Stromal cell of bone marrow (primary cell): ENCODE data around the gene NALCN.

Source experiments
- DNase-seq: peaks from one replicate; pipeline ENCODE4 v3.0.0-alpha.2; 2012; ENCODE audit warnings: low read depth

NALCN gene

DNA sequence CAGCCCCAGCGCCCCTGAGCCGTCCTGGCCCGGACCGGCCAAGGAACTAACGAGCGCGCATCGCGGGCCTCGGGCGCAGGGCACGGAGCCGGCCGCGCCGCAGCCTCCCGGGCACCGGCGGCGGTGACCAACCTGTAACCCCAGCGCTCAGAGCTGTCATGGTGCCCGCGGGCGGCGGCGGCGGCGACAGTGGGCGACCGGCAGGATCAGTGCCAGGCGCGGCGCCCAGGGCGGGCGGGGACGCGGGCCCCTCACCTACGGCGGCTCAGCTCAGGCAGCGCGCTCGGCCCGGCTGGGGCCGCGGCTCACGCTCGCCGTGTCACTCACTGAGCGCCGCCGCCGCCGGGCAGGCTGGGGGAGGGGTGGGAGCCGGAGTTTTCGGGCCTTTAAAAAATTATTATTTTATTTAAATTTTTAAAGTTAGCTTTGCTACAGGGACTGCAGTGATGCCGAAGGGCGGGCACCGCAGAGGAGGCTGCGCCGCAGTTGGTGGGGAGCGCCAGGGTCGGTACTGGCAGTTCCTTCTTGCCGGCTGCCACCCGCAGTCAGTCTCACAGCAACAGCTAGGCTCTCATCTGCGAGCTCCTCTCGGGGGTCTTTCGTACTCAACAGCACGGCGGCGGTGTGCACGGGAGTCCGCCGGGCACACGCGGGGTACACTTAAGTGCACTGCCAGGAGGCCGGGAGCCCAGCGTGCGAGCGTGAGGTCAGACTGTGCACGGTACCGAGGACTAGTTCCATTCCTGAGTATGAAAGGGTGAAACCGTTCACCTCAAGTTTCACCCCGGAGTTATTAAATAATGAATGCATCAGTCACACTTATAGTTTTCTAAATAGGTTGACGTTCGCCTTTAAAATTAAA, at the start of gene NALCN:
Gene NALCN (minus strand): TSS at position 328 of the 862 bp plus-strand sequence. CDS start 17,382 bp downstream, outside the sequence.
- no peak for DNase-seq

DNA sequence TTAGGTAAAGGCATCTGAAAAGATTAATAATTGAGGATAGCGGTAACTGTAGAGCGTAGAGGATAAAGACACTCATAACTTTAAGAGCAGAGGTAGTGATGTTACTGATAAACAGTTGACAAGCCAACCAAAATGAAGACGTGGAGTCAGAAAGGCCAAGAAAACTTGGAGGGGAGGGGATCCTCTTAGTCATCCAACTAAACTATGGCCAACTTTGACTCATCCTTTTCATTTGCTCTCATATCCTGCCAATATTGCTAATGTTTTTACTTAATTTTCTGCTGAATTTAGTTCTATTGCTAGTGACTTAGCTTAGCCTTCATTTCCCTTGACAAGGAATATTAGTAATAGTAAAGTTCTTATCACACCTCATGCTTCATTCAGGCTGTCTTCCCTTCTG, 49.6 kb upstream of the NALCN start:
- no peak for DNase-seq

DNA sequence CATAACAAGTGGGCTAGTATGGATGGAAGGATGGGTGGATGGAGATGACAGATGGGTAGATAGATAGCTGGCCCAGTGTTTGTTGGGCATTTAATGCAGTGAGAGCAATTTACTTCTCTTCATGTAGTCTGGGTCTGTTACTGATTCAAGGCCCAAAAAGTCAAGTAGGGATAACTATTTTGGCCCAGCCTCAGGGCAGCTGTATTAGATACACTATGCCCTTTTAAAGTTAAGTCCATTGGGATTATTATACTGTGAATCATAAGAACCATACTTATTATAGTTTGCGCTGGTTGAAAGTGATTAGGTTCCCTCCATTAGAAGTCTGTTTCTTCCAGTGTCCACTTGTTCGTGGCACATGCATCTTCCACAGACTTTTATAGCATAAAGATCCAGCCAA, 40.9 kb upstream of the NALCN start:
- DNase-seq: no peak

DNA sequence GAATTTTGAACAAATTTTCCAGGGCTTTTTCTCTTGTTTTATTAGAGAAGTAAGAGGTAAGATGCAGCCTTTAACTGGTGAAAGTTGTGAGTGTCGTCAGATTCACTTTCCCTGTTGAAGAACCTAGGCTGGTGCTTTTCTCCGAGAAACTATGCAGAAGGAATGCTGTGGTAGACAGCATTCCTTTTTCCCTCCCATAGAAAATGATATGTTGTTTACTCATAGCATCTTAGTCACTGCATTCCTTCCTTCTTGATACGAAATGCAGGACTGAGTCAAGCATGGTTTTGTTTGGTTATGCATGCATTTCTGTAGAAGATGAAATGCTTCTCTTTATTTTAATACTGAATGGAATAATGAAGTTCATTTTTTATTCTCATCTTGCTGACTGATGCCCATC, 39.6 kb upstream of the NALCN start:
- DNase-seq: peak; percentile 80

DNA sequence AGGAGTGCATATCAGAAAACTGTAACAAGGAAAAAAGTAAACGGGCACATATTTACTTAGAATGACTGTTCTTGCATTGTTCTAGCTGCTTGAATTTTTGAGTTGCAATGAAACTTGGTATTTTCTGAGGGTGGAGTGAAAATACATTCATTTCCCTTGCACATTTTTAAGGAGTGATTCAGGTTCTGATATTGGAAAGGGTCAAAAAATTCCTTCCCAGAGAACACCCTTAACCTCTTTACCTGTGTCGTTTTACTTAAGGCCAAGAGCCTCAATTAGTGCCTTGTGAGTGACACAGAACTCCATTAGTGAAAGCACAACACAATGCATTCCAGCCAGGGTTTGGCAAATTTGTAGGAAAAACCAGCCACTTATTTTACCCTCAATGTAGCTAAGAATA, 38.5 kb upstream of the NALCN start:
- no peak for DNase-seq

- no peak for DNase-seq
Measured at GRCh38 chr13:101453784-101454201, 37.5 kb upstream of the NALCN start.

- no peak for DNase-seq
Measured at GRCh38 chr13:101452519-101453485, 36.5 kb upstream of the NALCN start, which contains the start of gene ITGBL1. Gene ITGBL1 (plus strand): TSS chr13:101452675. CDS start chr13:101452834, 159 bp downstream.

DNA sequence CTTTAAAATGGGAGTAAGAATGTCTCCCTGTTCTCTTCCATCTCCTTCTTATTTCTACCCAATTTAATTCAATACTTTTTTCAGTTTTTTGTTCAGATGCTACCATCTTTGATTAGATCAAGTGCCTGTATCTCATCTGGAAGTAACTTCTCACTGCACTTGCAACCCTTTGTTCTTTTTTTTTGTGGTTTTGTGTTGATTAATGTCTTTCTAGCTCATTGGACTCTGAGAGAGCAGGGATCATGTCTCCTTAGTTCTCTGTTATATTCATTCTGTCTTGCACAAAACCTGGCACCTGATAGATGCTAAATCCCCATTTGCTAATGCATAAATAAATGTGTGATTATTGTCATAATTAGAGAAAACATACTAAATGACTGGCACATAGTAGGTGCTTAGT, 35.3 kb upstream of the NALCN start:
- no peak for DNase-seq

DNA sequence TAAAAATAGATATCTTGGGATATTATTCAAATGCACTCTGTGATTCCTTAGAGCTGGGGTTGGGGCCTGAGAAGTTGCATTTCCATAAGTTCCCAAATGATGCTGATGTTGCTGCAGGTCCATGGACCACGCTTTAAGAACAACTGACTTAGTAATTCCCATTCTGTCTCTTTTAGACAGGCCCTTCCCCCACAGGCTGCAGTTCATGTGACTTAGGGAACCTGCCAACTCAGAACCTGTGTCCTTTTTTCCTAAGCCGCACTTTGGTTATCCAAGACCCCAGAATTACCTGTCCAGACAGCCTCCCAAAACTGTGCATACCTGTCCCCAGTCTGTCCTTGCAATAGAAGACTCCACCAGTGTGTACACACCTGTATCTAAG, 34.4 kb upstream of the NALCN start:
- DNase-seq: no peak

DNA sequence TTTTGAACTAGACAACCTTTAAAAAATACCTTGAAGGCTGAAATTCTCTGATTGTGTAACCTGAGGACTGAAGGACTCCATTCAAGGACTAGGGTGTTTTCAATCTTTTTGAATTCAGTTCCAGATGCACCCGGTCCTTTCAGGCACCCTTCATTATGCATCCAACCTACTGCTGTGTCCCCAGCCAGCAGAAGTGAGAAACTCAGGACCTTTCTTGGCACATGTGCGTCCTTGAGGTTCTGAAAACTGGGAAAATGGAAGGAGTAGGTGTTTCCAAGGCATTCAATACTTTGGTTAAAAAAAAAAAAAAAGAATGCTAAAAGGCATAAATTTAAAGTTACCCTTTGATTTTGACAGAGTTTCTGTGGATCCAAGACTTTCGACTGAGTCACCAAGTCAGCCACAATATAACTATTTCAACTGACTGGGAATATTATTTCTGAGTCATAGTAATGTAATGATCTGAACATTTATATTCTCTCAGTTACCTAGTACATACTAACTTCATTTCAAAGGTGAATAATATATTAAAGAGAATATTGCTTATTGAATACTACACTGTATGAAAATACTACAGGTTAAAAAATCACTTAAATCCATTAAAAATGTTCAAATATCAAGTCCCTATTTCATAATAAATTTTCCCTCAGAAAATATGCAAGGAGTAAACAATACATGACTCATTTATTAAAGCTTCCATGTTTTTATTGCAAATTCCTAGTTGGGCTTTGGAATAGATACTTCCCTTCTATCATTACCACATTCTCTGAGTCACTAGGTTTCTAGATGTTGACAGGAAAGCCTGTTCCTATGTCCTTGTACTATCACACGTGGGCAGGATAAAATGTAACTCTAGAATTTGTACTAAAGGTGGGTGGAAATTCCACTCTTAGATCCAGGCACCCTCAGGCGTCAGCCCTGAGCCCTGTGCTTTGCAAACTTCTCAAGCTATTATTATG, 33.8 kb upstream of the NALCN start:
- peak; percentile 76 for DNase-seq

- no peak for DNase-seq
Measured at GRCh38 chr13:101447852-101448251, 31.5 kb upstream of the NALCN start.

DNA sequence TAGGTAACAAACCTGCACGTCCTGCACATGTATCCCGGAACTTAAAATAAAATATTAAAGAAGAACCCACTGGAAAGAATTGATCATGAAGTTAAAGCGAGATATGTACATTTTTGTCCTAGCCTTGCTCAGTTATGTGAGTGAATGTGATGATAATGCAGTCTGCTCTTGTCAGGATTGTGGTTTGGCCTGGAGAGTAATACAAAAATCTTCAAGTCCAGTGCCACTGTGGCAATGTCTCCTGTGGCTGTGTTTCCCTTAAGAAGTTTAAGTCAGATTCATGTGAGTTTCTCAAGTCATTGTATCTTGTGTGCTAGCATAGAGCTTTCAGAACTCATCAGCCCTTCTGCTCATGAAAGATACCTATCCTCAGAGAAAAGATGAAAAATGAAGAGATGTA, 18.2 kb upstream of the NALCN start:
- no peak for DNase-seq

GRCh38 chr13:101433895-101434294, 17.6 kb upstream of the NALCN start:
- DNase-seq: no peak

DNA sequence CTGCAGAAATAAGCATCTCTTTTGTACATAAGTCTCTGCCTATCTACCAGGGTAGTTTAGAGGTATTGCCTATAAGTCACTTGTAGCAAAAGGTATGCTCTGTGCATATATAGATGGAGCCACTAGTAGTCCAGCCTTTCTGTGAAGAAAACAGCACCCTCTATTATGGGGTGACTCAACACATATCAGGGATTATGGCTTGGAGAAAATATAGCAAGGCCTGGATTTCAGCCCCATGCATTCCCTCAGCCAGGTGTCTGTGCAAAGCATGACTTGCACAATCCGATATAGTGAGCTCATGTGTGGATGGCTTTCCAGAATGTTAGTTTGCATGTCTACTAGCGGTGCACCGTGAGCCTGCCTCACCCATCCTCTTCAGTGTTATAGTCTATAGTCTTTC, 13.4 kb upstream of the NALCN start:
- no peak for DNase-seq

- no peak for DNase-seq
Measured at GRCh38 chr13:101425623-101426022, 9.3 kb upstream of the NALCN start.

GRCh38 chr13:101425156-101425471, 8.8 kb upstream of the NALCN start:
- no peak for DNase-seq

DNA sequence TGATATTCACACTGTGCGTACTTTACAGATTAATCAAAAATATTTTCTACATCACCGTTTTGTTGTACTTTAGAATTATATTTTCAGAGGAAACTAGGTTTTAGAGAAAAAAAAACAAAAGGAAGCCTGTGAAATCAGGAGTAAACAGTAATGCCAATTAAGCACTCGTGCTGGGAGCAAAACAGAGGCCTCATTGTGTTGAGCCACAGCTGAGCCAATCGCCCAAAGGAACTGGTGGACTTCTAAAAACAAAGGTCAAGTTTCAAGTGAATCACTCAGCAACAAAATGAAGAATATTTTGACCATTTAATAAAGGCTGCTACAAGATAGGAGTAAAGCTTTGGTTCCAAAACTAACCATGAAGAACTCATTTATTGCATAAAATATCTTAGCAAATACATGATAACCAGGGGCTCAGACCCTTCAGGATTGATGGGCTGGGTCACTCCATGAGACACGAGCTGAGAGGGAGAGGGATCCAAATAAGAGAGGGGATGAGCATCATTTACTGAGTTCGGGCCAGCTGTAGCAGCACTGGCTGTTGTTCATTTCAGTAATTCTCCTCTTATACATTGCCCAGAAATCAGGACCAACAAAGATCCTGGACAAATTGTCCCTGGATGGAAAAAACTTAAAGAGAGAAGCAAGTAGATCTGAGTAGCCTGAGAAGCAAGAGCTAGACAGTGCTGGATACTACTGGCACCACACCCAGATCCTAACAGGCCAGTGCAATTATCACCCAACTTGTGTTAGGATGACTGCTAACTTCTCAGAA, 8.3 kb upstream of the NALCN start:
- peak; percentile 31 for DNase-seq

DNA sequence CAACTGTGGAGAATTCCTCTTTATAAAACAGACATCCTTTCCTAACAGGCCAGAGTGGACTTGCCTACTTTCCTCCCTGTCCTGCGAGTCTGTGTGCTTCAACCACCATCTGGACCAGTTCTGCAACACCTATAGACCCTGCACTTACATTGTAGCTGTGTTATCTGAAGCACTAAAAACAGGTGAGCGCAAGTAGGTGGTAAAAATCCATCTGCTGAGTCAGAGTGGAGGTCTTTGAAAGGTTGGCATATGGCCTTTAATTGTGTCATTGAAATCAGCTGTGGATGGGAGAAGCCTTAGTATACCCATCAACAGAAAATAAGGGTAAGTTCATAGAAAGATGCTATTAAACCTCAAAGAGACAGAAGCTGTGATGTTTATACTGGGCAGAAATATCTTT, 7.6 kb upstream of the NALCN start:
- DNase-seq: no peak

DNA sequence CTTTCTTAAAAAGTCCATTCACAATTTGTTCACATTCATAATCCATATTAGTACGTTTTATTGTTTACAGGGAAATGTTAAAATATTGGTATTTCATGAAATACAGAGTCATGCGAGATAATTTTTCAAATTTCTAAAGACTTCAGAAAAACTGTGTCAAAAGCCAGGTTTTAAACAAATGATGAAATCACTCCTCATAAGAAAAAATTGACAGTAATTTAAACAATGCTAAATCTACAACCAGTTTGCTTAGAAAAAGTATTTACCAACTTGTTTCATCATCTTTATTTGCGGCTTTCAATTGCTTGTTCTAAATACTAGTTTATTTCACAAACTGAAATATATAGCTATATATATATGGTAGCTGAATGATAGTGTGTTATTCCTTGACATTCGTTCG, 1.2 kb upstream of the NALCN start:
- no peak for DNase-seq

DNA sequence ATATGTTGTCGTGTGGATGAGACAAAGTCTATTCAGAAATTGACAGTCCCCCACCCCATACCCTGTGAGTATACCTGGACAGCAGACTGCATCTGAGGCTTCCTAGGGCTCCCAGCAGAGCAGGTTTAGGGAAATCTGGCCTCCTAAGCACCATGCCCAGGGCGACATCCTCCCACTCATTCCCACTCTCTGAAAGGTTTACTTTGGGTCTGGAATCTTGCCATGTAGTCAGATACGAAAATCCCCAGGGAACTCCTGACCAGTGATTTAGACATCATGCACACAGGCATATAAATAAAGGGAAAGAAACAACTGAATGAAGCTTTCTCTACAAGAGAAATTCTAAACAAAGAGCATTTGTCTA, 717 bp upstream of the NALCN start:
- no peak for DNase-seq
